Measurements from ENCODE around the gene FAM174C.

GRCh38 chr19:1269065-1269477, 6.3 kb upstream of the FAM174C start, which contains the start of gene CIRBP:
- TF ChIP-seq POLR2AphosphoS5 (IDR thresholded peaks at IDR 0.05; ENCODE audit: low read depth, low read length) (peak; percentile 99), RAD21 (IDR thresholded peaks at IDR 0.05; ENCODE audit: low read length) (no peak), EP300 (IDR thresholded peaks at IDR 0.05; ENCODE audit: borderline replicate concordance in 1 of 2, low read depth in 1 of 2, low read length in 1 of 2) (no peak)
- TF ChIP-seq, protein P1, sequence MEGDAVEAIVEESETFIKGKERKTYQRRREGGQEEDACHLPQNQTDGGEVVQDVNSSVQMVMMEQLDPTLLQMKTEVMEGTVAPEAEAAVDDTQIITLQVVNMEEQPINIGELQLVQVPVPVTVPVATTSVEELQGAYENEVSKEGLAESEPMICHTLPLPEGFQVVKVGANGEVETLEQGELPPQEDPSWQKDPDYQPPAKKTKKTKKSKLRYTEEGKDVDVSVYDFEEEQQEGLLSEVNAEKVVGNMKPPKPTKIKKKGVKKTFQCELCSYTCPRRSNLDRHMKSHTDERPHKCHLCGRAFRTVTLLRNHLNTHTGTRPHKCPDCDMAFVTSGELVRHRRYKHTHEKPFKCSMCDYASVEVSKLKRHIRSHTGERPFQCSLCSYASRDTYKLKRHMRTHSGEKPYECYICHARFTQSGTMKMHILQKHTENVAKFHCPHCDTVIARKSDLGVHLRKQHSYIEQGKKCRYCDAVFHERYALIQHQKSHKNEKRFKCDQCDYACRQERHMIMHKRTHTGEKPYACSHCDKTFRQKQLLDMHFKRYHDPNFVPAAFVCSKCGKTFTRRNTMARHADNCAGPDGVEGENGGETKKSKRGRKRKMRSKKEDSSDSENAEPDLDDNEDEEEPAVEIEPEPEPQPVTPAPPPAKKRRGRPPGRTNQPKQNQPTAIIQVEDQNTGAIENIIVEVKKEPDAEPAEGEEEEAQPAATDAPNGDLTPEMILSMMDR (IDR thresholded peaks at IDR 0.05), result no peak

All from SK-N-SH (cell line).